Liver (tissue), 9 donors: Measurements from ENCODE around the gene RNASE13. TPM values are rescaled to one million over a fixed set of nuclear protein-coding genes. Genes with fewer than 3 reads are reported as not detected.

Experiments used
- DNase-seq: peaks from one replicate; pipeline ENCODE4 v3.0.0-alpha.2; 2017; ENCODE audit warnings: low spot score
- H3K27ac ChIP-seq, 2 donors: one replicate each; pipeline ENCODE4 v1.7.0; 2013; ENCODE audit warnings: inconsistent platforms in 2 of 2, low read length in 2 of 2, control low read depth in 1 of 2, low read depth in 1 of 2, mild to moderate bottlenecking in 1 of 2
- H3K27me3 ChIP-seq, 4 donors: one replicate each; pipeline versions ENCODE4 v1.6.1 to v1.7.0; 2013; ENCODE audit warnings: low read length in 3 of 4, inconsistent platforms in 1 of 4, mild to moderate bottlenecking in 1 of 4, moderate library complexity in 1 of 4; ENCODE audit not compliant: control insufficient read depth in 4 of 4, insufficient read depth in 4 of 4
- H3K36me3 ChIP-seq, 4 donors: one replicate each; pipeline versions ENCODE4 v1.6.1 to v1.7.0; 2013; ENCODE audit warnings: low read length in 3 of 4, mild to moderate bottlenecking in 3 of 4, low read depth in 1 of 4, moderate library complexity in 1 of 4; ENCODE audit not compliant: control insufficient read depth in 4 of 4, insufficient read depth in 3 of 4
- H3K4me1 ChIP-seq, 4 donors: one replicate each; pipeline versions ENCODE4 v1.6.1 to v1.7.0; 2013; ENCODE audit warnings: low read length in 3 of 4, mild to moderate bottlenecking in 3 of 4, moderate library complexity in 1 of 4; ENCODE audit not compliant: control insufficient read depth in 4 of 4, insufficient read depth in 4 of 4
- H3K4me3 ChIP-seq, 3 donors: one replicate each; pipeline versions ENCODE4 v1.6.1 to v1.7.0; 2013; ENCODE audit warnings: low read length in 3 of 3, control low read depth in 1 of 3, low read depth in 1 of 3, mild to moderate bottlenecking in 1 of 3
- H3K9ac ChIP-seq, 2 donors: one replicate each; pipeline ENCODE4 v1.7.0; 2013; ENCODE audit warnings: low read length in 2 of 2, mild to moderate bottlenecking in 2 of 2, moderate library complexity in 2 of 2, control low read depth in 1 of 2, low read depth in 1 of 2
- H3K9me3 ChIP-seq, 4 donors: one replicate each; pipeline versions ENCODE4 v1.6.1 to v1.7.0; 2013; ENCODE audit warnings: low read length in 3 of 4; ENCODE audit not compliant: control insufficient read depth in 4 of 4
- ATF3 ChIP-seq: IDR thresholded peaks from 2 replicates; pipeline ENCODE4 v1.6.1; 2016; ENCODE audit warnings: antibody characterized with exemption
- EGR1 ChIP-seq, 2 donors: IDR thresholded peaks; 2 replicates each; pipeline ENCODE4 v1.6.1; 2016 to 2018; ENCODE audit warnings: antibody characterized with exemption in 2 of 2, low read depth in 2 of 2
- FOXA1 ChIP-seq: IDR thresholded peaks from 2 replicates; pipeline ENCODE4 v1.6.1; 2016; ENCODE audit warnings: antibody characterized with exemption
- FOXA2 ChIP-seq: IDR thresholded peaks from 2 replicates; pipeline ENCODE4 v1.6.1; 2016; ENCODE audit warnings: antibody characterized with exemption
- GABPA ChIP-seq, 2 donors: IDR thresholded peaks in 1 of 2; conservative IDR thresholded peaks in 1 of 2; 2 replicates each; pipeline ENCODE4 v1.6.1; 2016; ENCODE audit warnings: antibody characterized with exemption in 2 of 2, mild to moderate bottlenecking in 1 of 2, moderate library complexity in 1 of 2
- HNF4A ChIP-seq, 2 donors: conservative IDR thresholded peaks; 2 replicates each; pipeline ENCODE4 v1.6.1; 2016; ENCODE audit warnings: antibody characterized with exemption in 2 of 2, mild to moderate bottlenecking in 2 of 2
- JUND ChIP-seq, 2 donors: IDR thresholded peaks; 2 replicates each; pipeline ENCODE4 v1.6.1; 2016; ENCODE audit warnings: antibody characterized with exemption in 2 of 2
- MAX ChIP-seq: IDR thresholded peaks from 2 replicates; pipeline ENCODE4 v1.6.1; 2016; ENCODE audit warnings: antibody characterized with exemption
- RAD21 ChIP-seq, 2 donors: IDR thresholded peaks; 2 replicates each; pipeline ENCODE4 v1.6.1; 2016; ENCODE audit warnings: antibody characterized with exemption in 2 of 2, mild to moderate bottlenecking in 2 of 2
- REST ChIP-seq: IDR thresholded peaks from 2 replicates; pipeline ENCODE4 v1.6.1; 2016; ENCODE audit warnings: antibody characterized with exemption, mild to moderate bottlenecking
- YY1 ChIP-seq: IDR thresholded peaks from 2 replicates; pipeline ENCODE4 v1.6.1; 2016; ENCODE audit warnings: antibody characterized with exemption, mild to moderate bottlenecking
- ZBTB33 ChIP-seq: IDR thresholded peaks from 2 replicates; pipeline ENCODE4 v1.6.1; 2016; ENCODE audit warnings: antibody characterized with exemption
- WGBS: extraction: QIAGEN DNeasy Blood & Tissue Kit; methylation state at CpG from one replicate; pipeline ENCODE4 v1.1.7; 2013; 5-methylcytosine and 5-hydroxymethylcytosine counted together
- polyA plus RNA-seq, 2 donors: library from polyadenylated mRNA; stranded (reverse) in 1 of 2; unstranded in 1 of 2; fragments of 200-250 nt in 1 of 2; fragments of >200 nt in 1 of 2; fragmentation: Nextera tagmentation in 1 of 2; extraction: Ambion mirVana in 1 of 2; gene quantifications; one replicate each; pipeline versions ENCODE4 v1.2.1 to v1.2.3, GENCODE V29; 2013 to 2015
- total RNA-seq, 2 donors: library from RNA; depleted of rRNA; stranded (reverse); fragments of >200 nt; gene quantifications; one replicate each; pipeline ENCODE4 v1.2.3, GENCODE V29; 2014
- donor health status: healthy.
- donor health status: healthy.
- donor health status: healthy.
- donor health status: healthy.
- donor health status: healthy.

Gene RNASE13
- total and polyA plus RNA-seq, 4 donors, result 0.05 to 0.08 TPM; not detected in 2

- TF ChIP-seq REST (peak; percentile 29), MAX (peak; percentile 93), HNF4A (conservative IDR thresholded peaks at IDR 0.05) (peak; percentile 72 to 77), YY1 (peak; percentile 61)
Measured at GRCh38 chr14:21038441-21039422, 4.1 kb upstream of the RNASE13 start (continued).

GRCh38 chr14:21037156-21037555, 2.5 kb upstream of the RNASE13 start:
- no peak for DNase-seq
- 92% methylated on average over 3 of the region's 3 CpGs for WGBS

GRCh38 chr14:21036751-21037150, 2.1 kb upstream of the RNASE13 start:
- Histone ChIP-seq H3K9ac (no peak overlapping the region), H3K36me3 (no peaks in the 10 kb centered on the region), H3K4me3 (no peak overlapping the region), H3K27me3 (no peaks in the 10 kb centered on the region), H3K27ac (no peak overlapping the region), H3K9me3 (no peaks in the 10 kb centered on the region), H3K4me1 (peaks cover 4 to 37% (median 27%) of the 10 kb centered on the region in 4 donors)
- DNase-seq, result no peak
- TF ChIP-seq JUND (IDR thresholded peaks at IDR 0.05) (no peak), ATF3 (no peak), FOXA2 (no peak), GABPA (IDR thresholded peaks at IDR 0.05 in 1 of 2, conservative IDR thresholded peaks at IDR 0.05 in 1 of 2) (no peak), FOXA1 (no peak), EGR1 (IDR thresholded peaks at IDR 0.05; ENCODE audit: low read depth in 2 of 2) (no peak), MAX (no peak), YY1 (no peak), HNF4A (conservative IDR thresholded peaks at IDR 0.05) (no peak), ZBTB33 (no peak), RAD21 (IDR thresholded peaks at IDR 0.05) (no peak)
- 94% methylated on average over 7 of the region's 7 CpGs for WGBS

More at GRCh38 chr14:21037156-21037555, 2.5 kb upstream of the RNASE13 start:
- no peaks in the 10 kb centered on the region for H3K27me3 ChIP-seq
- no peaks in the 10 kb centered on the region for H3K36me3 ChIP-seq
- H3K9me3 ChIP-seq, result no peaks in the 10 kb centered on the region
- H3K27ac ChIP-seq, result no peak overlapping the region
- no peak overlapping the region for H3K4me3 ChIP-seq
- H3K4me1 ChIP-seq, result peaks cover 4 to 42% (median 28%) of the 10 kb centered on the region in 4 donors
- no peak for TF ChIP-seq ATF3
- no peak overlapping the region for H3K9ac ChIP-seq
